Mesendoderm (in vitro differentiated cells): ENCODE results near the gene AJUBA.

Experiments used
- DNase-seq: peaks from one replicate; pipeline ENCODE4 v3.0.0; 2013
- H2AK5ac ChIP-seq: 2 replicates; pipeline ENCODE4 v1.6.1; 2013; ENCODE audit warnings: low read length, inconsistent platforms
- H2BK120ac ChIP-seq: 2 replicates; pipeline ENCODE4 v1.6.1; 2013; ENCODE audit warnings: low read depth, mild to moderate bottlenecking, low read length, moderate library complexity, mixed read lengths
- H2BK15ac ChIP-seq: replicated peaks from 2 replicates; pipeline ENCODE4 v1.6.1; 2013; ENCODE audit warnings: low read depth, mild to moderate bottlenecking, moderate library complexity
- H2BK5ac ChIP-seq: 2 replicates; pipeline ENCODE4 v1.6.1; 2013; ENCODE audit warnings: low read length, inconsistent platforms
- H3K18ac ChIP-seq: 2 replicates; pipeline ENCODE4 v1.6.1; 2013; ENCODE audit warnings: mild to moderate bottlenecking, low read length, mixed read lengths
- H3K23ac ChIP-seq: one replicate; pipeline ENCODE4 v1.6.1; 2013; ENCODE audit warnings: low read length
- H3K27ac ChIP-seq: 2 replicates; pipeline ENCODE4 v1.5.1; 2013; ENCODE audit warnings: low read depth, mild to moderate bottlenecking, inconsistent platforms, low read length, moderate library complexity
- H3K27me3 ChIP-seq: 2 replicates; pipeline ENCODE4 v1.6.1; 2013; ENCODE audit warnings: low read length, control low read depth, mild to moderate bottlenecking, inconsistent platforms; ENCODE audit not compliant: insufficient read depth, poor library complexity
- H3K36me3 ChIP-seq: 2 replicates; pipeline ENCODE4 v1.6.1; 2013; ENCODE audit warnings: low read length, inconsistent platforms; ENCODE audit not compliant: control insufficient read depth, insufficient read depth
- H3K4ac ChIP-seq: one replicate; pipeline ENCODE4 v1.6.1; 2013; ENCODE audit warnings: low read depth, mild to moderate bottlenecking, low read length, moderate library complexity
- H3K4me1 ChIP-seq: 2 replicates; pipeline ENCODE4 v1.6.1; 2013; ENCODE audit warnings: low read depth, low read length, inconsistent platforms; ENCODE audit not compliant: control insufficient read depth
- H3K4me2 ChIP-seq: 2 replicates; pipeline ENCODE4 v1.6.1; 2013; ENCODE audit warnings: low read length
- H3K4me3 ChIP-seq: 2 replicates; pipeline ENCODE4 v1.5.1; 2013; ENCODE audit warnings: mild to moderate bottlenecking, low read length
- H3K56ac ChIP-seq: one replicate; pipeline ENCODE4 v1.6.1; 2013; ENCODE audit warnings: low read length
- H3K79me1 ChIP-seq: 2 replicates; pipeline ENCODE4 v1.6.1; 2013; ENCODE audit warnings: low read length, inconsistent platforms
- H3K79me2 ChIP-seq: 2 replicates; pipeline ENCODE4 v1.6.1; 2013; ENCODE audit warnings: mild to moderate bottlenecking, low read length; ENCODE audit not compliant: control insufficient read depth, insufficient read depth
- H3K9ac ChIP-seq: 2 replicates; pipeline ENCODE4 v1.6.1; 2013; ENCODE audit warnings: low read length, inconsistent platforms
- H4K5ac ChIP-seq: one replicate; pipeline ENCODE4 v1.6.1; 2013; ENCODE audit warnings: low read length
- H4K8ac ChIP-seq: one replicate; pipeline ENCODE4 v1.6.1; 2013; ENCODE audit warnings: low read depth, mild to moderate bottlenecking, control low read depth, low read length, moderate library complexity
- WGBS: extraction: QIAGEN DNeasy Blood & Tissue Kit; methylation state at CpG from one replicate; pipeline ENCODE4 v1.1.7; 2013; ENCODE audit warnings: low lambda C conversion rate, missing lambda C conversion rate; ENCODE audit not compliant: insufficient coverage; ENCODE audit errors: extremely low coverage; 5-methylcytosine and 5-hydroxymethylcytosine counted together

The AJUBA gene

GRCh38 chr14:22997676-22998323, 15.4 kb upstream of the AJUBA start:
- Histone ChIP-seq H3K56ac (no peak overlapping the region), H3K4ac (no peak overlapping the region), H3K4me3 (no peak overlapping the region), H2BK15ac (no peak overlapping the region), H2AK5ac (no peak overlapping the region), H2BK120ac (no peak overlapping the region), H3K18ac (no peak overlapping the region), H3K79me2 (no peaks in the 10 kb centered on the region), H3K27ac (no peak overlapping the region), H3K4me2 (no peak overlapping the region), H3K36me3 (no peaks in the 10 kb centered on the region), H3K23ac (no peak overlapping the region), H3K9ac (no peak overlapping the region), H3K4me1 (peaks cover 3% of the 10 kb centered on the region), H3K27me3 (no peaks in the 10 kb centered on the region), H3K79me1 (no peaks in the 10 kb centered on the region), H4K5ac (no peak overlapping the region), H4K8ac (no peak overlapping the region), H2BK5ac (no peak overlapping the region)
- DNase-seq = no peak
- WGBS = 100% methylated on average over 2 of the region's 9 CpGs

- H3K36me3 ChIP-seq = no peaks in the 10 kb centered on the region
- no peak overlapping the region for H2BK5ac ChIP-seq
- H3K4ac ChIP-seq = no peak overlapping the region
- no peaks in the 10 kb centered on the region for H3K79me2 ChIP-seq
- H3K23ac ChIP-seq = no peak overlapping the region
- H3K4me2 ChIP-seq = no peak overlapping the region
- H3K56ac ChIP-seq = peak overlapping the region; percentile 49
- no peaks in the 10 kb centered on the region for H3K79me1 ChIP-seq
- no peak overlapping the region for H2BK15ac ChIP-seq
- peaks cover 3% of the 10 kb centered on the region for H3K4me1 ChIP-seq
- H2BK120ac ChIP-seq = no peak overlapping the region
- H4K8ac ChIP-seq = no peak overlapping the region
- no CpG with 5 or more reads among the region's 11 CpGs for WGBS
- no peak overlapping the region for H3K9ac ChIP-seq
- DNase-seq = no peak
- H2AK5ac ChIP-seq = no peak overlapping the region
- no peak overlapping the region for H3K18ac ChIP-seq
- no peaks in the 10 kb centered on the region for H3K27me3 ChIP-seq
- H3K27ac ChIP-seq = no peak overlapping the region
- H4K5ac ChIP-seq = no peak overlapping the region
- no peak overlapping the region for H3K4me3 ChIP-seq
These were observed 14.7 kb upstream of the AJUBA start for GRCh38 chr14:22996768-22997654.

- DNase-seq = no peak
- no peak overlapping the region for H4K8ac ChIP-seq
- peaks cover 3% of the 10 kb centered on the region for H3K4me1 ChIP-seq
- H3K36me3 ChIP-seq = no peaks in the 10 kb centered on the region
- no peak overlapping the region for H4K5ac ChIP-seq
- H3K56ac ChIP-seq = peak overlapping the region; percentile 7
- no peak overlapping the region for H2BK15ac ChIP-seq
- no peaks in the 10 kb centered on the region for H3K79me1 ChIP-seq
- no peak overlapping the region for H3K4ac ChIP-seq
- H2AK5ac ChIP-seq = no peak overlapping the region
- H3K23ac ChIP-seq = no peak overlapping the region
- no peak overlapping the region for H2BK120ac ChIP-seq
- no peaks in the 10 kb centered on the region for H3K27me3 ChIP-seq
- H3K79me2 ChIP-seq = no peaks in the 10 kb centered on the region
- no CpG with 5 or more reads among the region's 9 CpGs for WGBS
- H3K27ac ChIP-seq = no peak overlapping the region
- H3K9ac ChIP-seq = no peak overlapping the region
- no peak overlapping the region for H2BK5ac ChIP-seq
- no peak overlapping the region for H3K4me2 ChIP-seq
- no peak overlapping the region for H3K18ac ChIP-seq
- no peak overlapping the region for H3K4me3 ChIP-seq
These were observed 13.7 kb upstream of the AJUBA start for GRCh38 chr14:22995889-22996625.

GRCh38 chr14:22994762-22995275, 12.5 kb upstream of the AJUBA start:
- Histone ChIP-seq H3K18ac (peak overlapping the region; percentile 16), H3K23ac (no peak overlapping the region), H2BK15ac (no peak overlapping the region), H2AK5ac (no peak overlapping the region), H2BK5ac (no peak overlapping the region), H3K79me1 (no peaks in the 10 kb centered on the region), H3K4me2 (no peak overlapping the region), H4K5ac (no peak overlapping the region), H3K36me3 (no peaks in the 10 kb centered on the region), H3K56ac (peak overlapping the region; percentile 66), H3K4me3 (no peak overlapping the region), H3K27me3 (no peaks in the 10 kb centered on the region), H4K8ac (no peak overlapping the region), H3K79me2 (no peaks in the 10 kb centered on the region), H2BK120ac (no peak overlapping the region), H3K9ac (peak overlapping the region; percentile 29), H3K27ac (no peak overlapping the region), H3K4me1 (peaks cover 4% of the 10 kb centered on the region), H3K4ac (no peak overlapping the region)
- WGBS = no CpG with 5 or more reads among the region's 4 CpGs
- DNase-seq = peak; percentile 82

- H3K36me3 ChIP-seq = no peaks in the 10 kb centered on the region
- no peak overlapping the region for H2BK15ac ChIP-seq
- H3K18ac ChIP-seq = no peak overlapping the region
- no peak overlapping the region for H2BK5ac ChIP-seq
- no peaks in the 10 kb centered on the region for H3K27me3 ChIP-seq
- no peak overlapping the region for H3K23ac ChIP-seq
- H3K27ac ChIP-seq = peak overlapping the region; percentile 4
- H3K79me2 ChIP-seq = no peaks in the 10 kb centered on the region
- peak overlapping the region; percentile 92 for H2AK5ac ChIP-seq
- no peak overlapping the region for H4K5ac ChIP-seq
- no peak overlapping the region for H3K9ac ChIP-seq
- H3K4ac ChIP-seq = no peak overlapping the region
- no peak overlapping the region for H4K8ac ChIP-seq
- peak; percentile 68 for DNase-seq
- H2BK120ac ChIP-seq = no peak overlapping the region
- peaks cover 9% of the 10 kb centered on the region for H3K4me1 ChIP-seq
- H3K79me1 ChIP-seq = no peaks in the 10 kb centered on the region
- H3K56ac ChIP-seq = peak overlapping the region; percentile 74
- no peak overlapping the region for H3K4me3 ChIP-seq
- H3K4me2 ChIP-seq = no peak overlapping the region
These were observed 11.2 kb upstream of the AJUBA start for GRCh38 chr14:22993517-22993916.
